GM18517 (cell line): ENCODE data around the gene SLC17A3.

Source experiments
- ATAC-seq: cut with Tn5 transposase; IDR thresholded peaks from one replicate; pipeline ENCODE4 v1.9.1; 2021; ENCODE audit warnings: mild to moderate bottlenecking, moderate library complexity; ENCODE audit not compliant: unreplicated experiment

The SLC17A3 gene

GRCh38 chr6:25874118-25874517, at the start of gene SLC17A3:
TSS of gene SLC17A3 (minus strand) at chr6:25874243. CDS start at chr6:25868387, 5,856 bp downstream.
- ATAC-seq = no peak

GRCh38 chr6:25922301-25922700, 48.3 kb upstream of the SLC17A3 start:
- no peak for ATAC-seq

- ATAC-seq = no peak
Measured at GRCh38 chr6:25921525-25922203, 47.6 kb upstream of the SLC17A3 start.

- no peak for ATAC-seq
Measured at GRCh38 chr6:25919657-25920056, 45.6 kb upstream of the SLC17A3 start.

- ATAC-seq = no peak
Measured at GRCh38 chr6:25918083-25918683, 44.1 kb upstream of the SLC17A3 start.

- no peak for ATAC-seq
Measured at GRCh38 chr6:25916789-25917490, 42.9 kb upstream of the SLC17A3 start.

- no peak for ATAC-seq
Measured at GRCh38 chr6:25916330-25916729, 42.3 kb upstream of the SLC17A3 start.

- ATAC-seq = no peak
Measured at GRCh38 chr6:25913741-25914140, 39.7 kb upstream of the SLC17A3 start.

GRCh38 chr6:25911351-25911750, 37.3 kb upstream of the SLC17A3 start:
- no peak for ATAC-seq

- ATAC-seq = no peak
Measured at GRCh38 chr6:25907475-25908014, 33.5 kb upstream of the SLC17A3 start.

- ATAC-seq = no peak
Measured at GRCh38 chr6:25903467-25904099, 29.5 kb upstream of the SLC17A3 start.

GRCh38 chr6:25902071-25902470, 28.0 kb upstream of the SLC17A3 start:
- no peak for ATAC-seq

GRCh38 chr6:25900843-25901242, 26.8 kb upstream of the SLC17A3 start:
- no peak for ATAC-seq

GRCh38 chr6:25899580-25900408, 25.8 kb upstream of the SLC17A3 start:
- ATAC-seq = no peak

- no peak for ATAC-seq
Measured at GRCh38 chr6:25899123-25899522, 25.1 kb upstream of the SLC17A3 start.

- no peak for ATAC-seq
Measured at GRCh38 chr6:25898289-25898977, 24.4 kb upstream of the SLC17A3 start.

GRCh38 chr6:25896252-25896651, 22.2 kb upstream of the SLC17A3 start:
- no peak for ATAC-seq

- ATAC-seq = no peak
Measured at GRCh38 chr6:25895771-25896170, 21.7 kb upstream of the SLC17A3 start.

- ATAC-seq = no peak
Measured at GRCh38 chr6:25893778-25894177, 19.7 kb upstream of the SLC17A3 start.

- no peak for ATAC-seq
Measured at GRCh38 chr6:25892877-25893276, 18.8 kb upstream of the SLC17A3 start.
